Activated CD4-positive, alpha-beta T cell treated with anti-CD3 and anti-CD28 coated beads, Interleukin-2, amount 10 ng/mL, durations not matched to agents 7 days and 5 days (primary cell): ENCODE data around the gene RNASE3. TPM values are rescaled to one million over a fixed set of nuclear protein-coding genes. Genes with fewer than 3 reads are reported as not detected.
"Not testable (repeated sequence)": the region's sequence is repeated elsewhere in the genome, so short reads cannot be mapped to it uniquely, and the experiment has no call there.

ENCODE experiments used
- CTCF ChIA-PET: fragments of 350-600 bp; sonication (Branson Sonifier 250); formaldehyde crosslinking; loops from one replicate; lab custom pipeline; 2021; ENCODE audit warnings: antibody characterized with exemption; lab: Charles Lee
- POLR2A ChIA-PET: fragments of 350-600 bp; sonication (Branson Sonifier 250); formaldehyde crosslinking; loops from one replicate; lab custom pipeline; 2021; ENCODE audit warnings: antibody characterized with exemption; lab: Charles Lee
- DNase-seq: peaks from one replicate; pipeline ENCODE4 v3.0.0-alpha.2; 2020
- H3K27ac Mint-ChIP-seq: one replicate; pipeline ENCODE4 v1.8.0; 2021; ENCODE audit warnings: mild to moderate bottlenecking, moderate library complexity, mixed read lengths
- H3K27me3 Mint-ChIP-seq: one replicate; pipeline ENCODE4 v1.8.0; 2021; ENCODE audit warnings: mixed read lengths
- H3K36me3 Mint-ChIP-seq: one replicate; pipeline ENCODE4 v1.8.0; 2021; ENCODE audit warnings: low read depth, mixed read lengths
- H3K4me1 Mint-ChIP-seq: one replicate; pipeline ENCODE4 v1.8.0; 2021; ENCODE audit warnings: mixed read lengths
- H3K4me3 Mint-ChIP-seq: one replicate; pipeline ENCODE4 v1.8.0; 2021; ENCODE audit warnings: mild to moderate bottlenecking, moderate library complexity, mixed read lengths
- H3K9me3 Mint-ChIP-seq: one replicate; pipeline ENCODE4 v1.8.0; 2021; ENCODE audit warnings: mixed read lengths
- total RNA-seq, 2 experiments: library from RNA; stranded (reverse); gene quantifications; one replicate each; pipeline ENCODE4 v1.2.3, GENCODE V29; 2021

The RNASE3 gene
- total RNA-seq = not detected

GRCh38 chr14:20891126-20891825, at the start of gene RNASE3:
Gene RNASE3, plus strand, starts transcription at chr14:20891385. Its CDS starts 302 bp downstream, at chr14:20891687.
- H3K27ac Mint-ChIP-seq, POLR2A ChIA-PET, H3K27me3 Mint-ChIP-seq, DNase-seq, H3K4me3 Mint-ChIP-seq, H3K4me1 Mint-ChIP-seq, H3K9me3 Mint-ChIP-seq, H3K36me3 Mint-ChIP-seq: not testable (repeated sequence)
- CTCF ChIA-PET = interaction anchor here (0.6 kb wide), 1 partner anchor 184 kb away, joined by 3 read pairs; no protein-coding TSS in a partner anchor

GRCh38 chr14:20846560-20846959, 44.6 kb upstream of the RNASE3 start:
- CTCF ChIA-PET = interaction anchor here (0.6 to 1.5 kb wide), 2 partner anchors 11 to 846 kb away, joined by 3 read pairs; no protein-coding TSS in a partner anchor
- no peak for DNase-seq
- Mint-ChIP-seq H3K27me3 (peaks cover 11% of the 10 kb centered on the region), H3K4me1 (no peaks in the 10 kb centered on the region), H3K4me3 (no peak overlapping the region), H3K9me3 (no peaks in the 10 kb centered on the region), H3K27ac (no peak overlapping the region), H3K36me3 (no peaks in the 10 kb centered on the region)
- POLR2A ChIA-PET = no interaction called here

DNA sequence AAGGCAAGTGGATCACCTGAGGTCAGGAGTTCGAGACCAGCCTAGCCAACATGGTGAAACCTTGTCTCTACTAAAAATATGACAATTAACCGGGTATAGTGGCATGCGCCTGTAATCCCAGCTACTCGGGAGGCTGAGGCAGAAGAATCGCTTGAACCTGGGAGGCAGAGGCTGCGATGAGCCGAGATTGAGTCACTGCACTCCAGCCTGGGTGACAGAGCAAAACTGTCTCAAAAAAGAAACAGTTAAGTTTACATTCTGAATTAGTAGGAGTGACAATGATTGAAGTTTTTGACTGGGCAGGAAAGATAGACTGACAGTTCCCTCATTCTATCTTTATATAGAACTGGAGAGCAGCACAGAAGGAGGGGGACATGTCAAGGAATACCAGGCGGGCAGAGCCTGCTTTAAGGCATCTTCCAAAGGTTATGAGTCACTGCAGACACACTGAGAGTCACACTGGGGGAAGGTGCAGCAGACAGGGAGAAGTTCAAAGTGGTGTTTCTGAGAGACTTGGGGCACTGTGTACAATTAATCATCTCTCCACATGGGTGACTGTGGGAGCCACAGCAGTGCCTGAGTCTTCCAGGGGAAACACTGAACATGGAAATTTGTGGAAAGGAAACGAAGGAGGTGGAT, 42.8 kb upstream of the RNASE3 start:
- ChIA-PET POLR2A (no interaction called here), CTCF (interaction anchor here (1.0 kb wide), 1 partner anchor 122 kb away, joined by 3 read pairs; no protein-coding TSS in a partner anchor)
- no peaks in the 10 kb centered on the region for H3K9me3 Mint-ChIP-seq
- H3K27ac Mint-ChIP-seq = no peak overlapping the region
- no peaks in the 10 kb centered on the region for H3K4me1 Mint-ChIP-seq
- no peak overlapping the region for H3K4me3 Mint-ChIP-seq
- no peaks in the 10 kb centered on the region for H3K36me3 Mint-ChIP-seq
- no peak for DNase-seq
- peaks cover 10% of the 10 kb centered on the region for H3K27me3 Mint-ChIP-seq

- DNase-seq = no peak
- Mint-ChIP-seq H3K36me3 (no peaks in the 10 kb centered on the region), H3K9me3 (no peaks in the 10 kb centered on the region), H3K4me1 (no peaks in the 10 kb centered on the region), H3K27ac (no peak overlapping the region), H3K27me3 (peaks cover 13% of the 10 kb centered on the region), H3K4me3 (no peak overlapping the region)
- POLR2A ChIA-PET = no interaction called here
- CTCF ChIA-PET = interaction anchor here (1.0 kb wide), 1 partner anchor 121 kb away, joined by 3 read pairs; no protein-coding TSS in a partner anchor
Observed at GRCh38 chr14:20848955-20849570, 42.1 kb upstream of the RNASE3 start.

DNA sequence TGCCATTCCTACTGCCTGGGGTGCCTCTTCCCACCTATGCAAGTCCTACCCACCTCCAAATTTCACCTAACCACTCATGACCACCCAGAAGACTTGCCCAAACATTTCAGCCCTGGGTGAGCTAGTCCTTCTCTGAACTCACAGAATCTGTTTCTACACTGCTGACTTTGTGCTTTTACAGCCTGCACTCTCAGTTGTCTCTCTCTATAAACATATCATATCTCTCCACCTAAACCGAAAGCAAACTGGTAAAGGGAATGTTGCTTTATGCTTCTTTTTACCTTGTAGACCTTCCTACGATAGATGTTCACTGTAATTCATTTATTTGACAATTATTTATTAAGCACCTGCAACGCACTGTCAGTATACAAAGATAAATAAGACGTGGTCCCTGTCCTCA, 38.1 kb upstream of the RNASE3 start:
- H3K27me3 Mint-ChIP-seq = peaks cover 23% of the 10 kb centered on the region
- ChIA-PET CTCF (no interaction called here), POLR2A (no interaction called here)
- H3K27ac Mint-ChIP-seq = no peak overlapping the region
- no peak for DNase-seq
- no peak overlapping the region for H3K4me3 Mint-ChIP-seq
- H3K36me3 Mint-ChIP-seq = no peaks in the 10 kb centered on the region
- H3K4me1 Mint-ChIP-seq = peaks cover 8% of the 10 kb centered on the region
- H3K9me3 Mint-ChIP-seq = no peaks in the 10 kb centered on the region

DNA sequence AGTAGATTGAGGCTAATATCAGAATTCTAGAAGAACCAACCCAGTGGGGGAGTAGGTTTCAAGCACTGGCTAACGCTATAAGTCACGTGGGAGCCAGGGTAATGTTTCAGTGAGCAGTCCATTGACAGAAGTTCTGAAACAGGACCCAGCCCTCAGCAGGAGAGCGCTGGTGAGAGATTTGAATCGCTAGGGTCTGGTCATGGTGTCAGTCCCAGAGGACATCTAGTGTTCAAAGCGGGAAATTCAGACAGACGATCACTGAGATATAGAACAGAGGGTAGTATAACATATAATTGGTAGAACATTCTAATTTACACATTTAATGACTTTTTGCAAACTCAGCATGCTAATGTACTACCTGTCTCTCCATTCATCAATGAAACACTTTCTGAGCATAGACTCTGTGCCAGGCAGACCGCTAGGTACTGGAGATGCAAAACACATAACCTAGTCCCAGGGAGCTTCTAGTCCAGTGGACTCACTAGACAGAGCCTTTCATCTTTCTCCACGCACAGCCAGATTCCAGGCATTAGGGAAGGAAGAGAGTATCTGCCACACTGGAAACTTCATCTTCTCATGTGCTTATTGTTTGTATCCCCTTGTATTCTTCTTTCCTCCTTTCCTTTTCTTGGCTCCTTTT, 35.4 kb upstream of the RNASE3 start:
- Mint-ChIP-seq H3K4me3 (no peak overlapping the region), H3K9me3 (no peaks in the 10 kb centered on the region), H3K27ac (no peak overlapping the region), H3K4me1 (peaks cover 8% of the 10 kb centered on the region), H3K27me3 (peaks cover 29% of the 10 kb centered on the region), H3K36me3 (no peaks in the 10 kb centered on the region)
- peak; percentile 70 for DNase-seq
- ChIA-PET POLR2A (no interaction called here), CTCF (interaction anchor here (0.6 to 1.5 kb wide), 4 partner anchors 57 to 628 kb away, joined by 3 to 7 read pairs (median 3); no protein-coding TSS in a partner anchor)

- Mint-ChIP-seq H3K27ac (no peak overlapping the region), H3K4me3 (no peak overlapping the region), H3K9me3 (no peaks in the 10 kb centered on the region), H3K4me1 (peaks cover 8% of the 10 kb centered on the region), H3K36me3 (no peaks in the 10 kb centered on the region), H3K27me3 (peaks cover 39% of the 10 kb centered on the region)
- ChIA-PET CTCF (interaction anchor here (0.6 to 1.5 kb wide), 7 partner anchors 11 to 236 kb away, joined by 3 to 9 read pairs (median 3); no protein-coding TSS in a partner anchor), POLR2A (no interaction called here)
- DNase-seq = no peak
Observed at GRCh38 chr14:20857207-20857606, 34.0 kb upstream of the RNASE3 start.

GRCh38 chr14:20857630-20858261, 33.4 kb upstream of the RNASE3 start:
- peak; percentile 83 for DNase-seq
- Mint-ChIP-seq H3K36me3 (no peaks in the 10 kb centered on the region), H3K27ac (no peak overlapping the region), H3K4me1 (peaks cover 8% of the 10 kb centered on the region), H3K9me3 (no peaks in the 10 kb centered on the region), H3K27me3 (peaks cover 41% of the 10 kb centered on the region), H3K4me3 (no peak overlapping the region)
- POLR2A ChIA-PET = no interaction called here
- CTCF ChIA-PET = interaction anchor here (0.6 to 1.5 kb wide), 7 partner anchors 12 to 237 kb away, joined by 3 to 9 read pairs (median 3); no protein-coding TSS in a partner anchor

GRCh38 chr14:20866194-20866593, 25.0 kb upstream of the RNASE3 start:
- POLR2A ChIA-PET = no interaction called here
- H3K4me3 Mint-ChIP-seq = no peak overlapping the region
- no peak overlapping the region for H3K27ac Mint-ChIP-seq
- DNase-seq = no peak
- H3K36me3 Mint-ChIP-seq = no peaks in the 10 kb centered on the region
- peaks cover 33% of the 10 kb centered on the region for H3K27me3 Mint-ChIP-seq
- H3K4me1 Mint-ChIP-seq = no peaks in the 10 kb centered on the region
- CTCF ChIA-PET = interaction anchor here (0.7 kb wide), 1 partner anchor 73 kb away, joined by 4 read pairs; no protein-coding TSS in a partner anchor
- H3K9me3 Mint-ChIP-seq = no peaks in the 10 kb centered on the region

GRCh38 chr14:20866963-20867362, 24.2 kb upstream of the RNASE3 start:
- no peaks in the 10 kb centered on the region for H3K9me3 Mint-ChIP-seq
- CTCF ChIA-PET = no interaction called here
- H3K36me3 Mint-ChIP-seq = no peaks in the 10 kb centered on the region
- POLR2A ChIA-PET = no interaction called here
- H3K4me1 Mint-ChIP-seq = no peaks in the 10 kb centered on the region
- no peak overlapping the region for H3K4me3 Mint-ChIP-seq
- no peak for DNase-seq
- peaks cover 35% of the 10 kb centered on the region for H3K27me3 Mint-ChIP-seq
- no peak overlapping the region for H3K27ac Mint-ChIP-seq

GRCh38 chr14:20873370-20874177, 17.6 kb upstream of the RNASE3 start:
- peaks cover 3% of the 10 kb centered on the region for H3K36me3 Mint-ChIP-seq
- CTCF ChIA-PET = interaction anchor here (0.5 to 1.6 kb wide), 11 partner anchors 12 to 550 kb away, joined by 3 to 7 read pairs (median 3); no protein-coding TSS in a partner anchor
- peaks cover 12% of the 10 kb centered on the region for H3K27me3 Mint-ChIP-seq
- POLR2A ChIA-PET = no interaction called here
- no peak overlapping the region for H3K4me3 Mint-ChIP-seq
- no peak overlapping the region for H3K27ac Mint-ChIP-seq
- DNase-seq = peak; percentile 81
- H3K4me1 Mint-ChIP-seq = peaks cover 22% of the 10 kb centered on the region
- H3K9me3 Mint-ChIP-seq = peaks cover 5% of the 10 kb centered on the region
